Mesendoderm (in vitro differentiated cells): ENCODE data around the gene SSRP1.

ENCODE experiments used
- DNase-seq: peaks from one replicate; pipeline ENCODE4 v3.0.0; 2013
- H2AK5ac ChIP-seq: 2 replicates; pipeline ENCODE4 v1.6.1; 2013; ENCODE audit warnings: low read length, inconsistent platforms
- H2BK120ac ChIP-seq: 2 replicates; pipeline ENCODE4 v1.6.1; 2013; ENCODE audit warnings: low read depth, mild to moderate bottlenecking, low read length, moderate library complexity, mixed read lengths
- H2BK15ac ChIP-seq: replicated peaks from 2 replicates; pipeline ENCODE4 v1.6.1; 2013; ENCODE audit warnings: low read depth, mild to moderate bottlenecking, moderate library complexity
- H2BK5ac ChIP-seq: 2 replicates; pipeline ENCODE4 v1.6.1; 2013; ENCODE audit warnings: low read length, inconsistent platforms
- H3K18ac ChIP-seq: 2 replicates; pipeline ENCODE4 v1.6.1; 2013; ENCODE audit warnings: mild to moderate bottlenecking, low read length, mixed read lengths
- H3K23ac ChIP-seq: one replicate; pipeline ENCODE4 v1.6.1; 2013; ENCODE audit warnings: low read length
- H3K27ac ChIP-seq: 2 replicates; pipeline ENCODE4 v1.5.1; 2013; ENCODE audit warnings: low read depth, mild to moderate bottlenecking, inconsistent platforms, low read length, moderate library complexity
- H3K27me3 ChIP-seq: 2 replicates; pipeline ENCODE4 v1.6.1; 2013; ENCODE audit warnings: low read length, control low read depth, mild to moderate bottlenecking, inconsistent platforms; ENCODE audit not compliant: insufficient read depth, poor library complexity
- H3K36me3 ChIP-seq: 2 replicates; pipeline ENCODE4 v1.6.1; 2013; ENCODE audit warnings: low read length, inconsistent platforms; ENCODE audit not compliant: control insufficient read depth, insufficient read depth
- H3K4ac ChIP-seq: one replicate; pipeline ENCODE4 v1.6.1; 2013; ENCODE audit warnings: low read depth, mild to moderate bottlenecking, low read length, moderate library complexity
- H3K4me1 ChIP-seq: 2 replicates; pipeline ENCODE4 v1.6.1; 2013; ENCODE audit warnings: low read depth, low read length, inconsistent platforms; ENCODE audit not compliant: control insufficient read depth
- H3K4me2 ChIP-seq: 2 replicates; pipeline ENCODE4 v1.6.1; 2013; ENCODE audit warnings: low read length
- H3K4me3 ChIP-seq: 2 replicates; pipeline ENCODE4 v1.5.1; 2013; ENCODE audit warnings: mild to moderate bottlenecking, low read length
- H3K56ac ChIP-seq: one replicate; pipeline ENCODE4 v1.6.1; 2013; ENCODE audit warnings: low read length
- H3K79me1 ChIP-seq: 2 replicates; pipeline ENCODE4 v1.6.1; 2013; ENCODE audit warnings: low read length, inconsistent platforms
- H3K79me2 ChIP-seq: 2 replicates; pipeline ENCODE4 v1.6.1; 2013; ENCODE audit warnings: mild to moderate bottlenecking, low read length; ENCODE audit not compliant: control insufficient read depth, insufficient read depth
- H3K9ac ChIP-seq: 2 replicates; pipeline ENCODE4 v1.6.1; 2013; ENCODE audit warnings: low read length, inconsistent platforms
- H4K5ac ChIP-seq: one replicate; pipeline ENCODE4 v1.6.1; 2013; ENCODE audit warnings: low read length
- H4K8ac ChIP-seq: one replicate; pipeline ENCODE4 v1.6.1; 2013; ENCODE audit warnings: low read depth, mild to moderate bottlenecking, control low read depth, low read length, moderate library complexity
- WGBS: extraction: QIAGEN DNeasy Blood & Tissue Kit; methylation state at CpG from one replicate; pipeline ENCODE4 v1.1.7; 2013; ENCODE audit warnings: low lambda C conversion rate, missing lambda C conversion rate; ENCODE audit not compliant: insufficient coverage; ENCODE audit errors: extremely low coverage; 5-methylcytosine and 5-hydroxymethylcytosine counted together

Gene SSRP1

GRCh38 chr11:57307666-57308270, 27.9 kb downstream of the SSRP1 start:
- no peak overlapping the region for H3K18ac ChIP-seq
- no peak overlapping the region for H2AK5ac ChIP-seq
- no peaks in the 10 kb centered on the region for H3K27me3 ChIP-seq
- peaks cover 8% of the 10 kb centered on the region for H3K4me1 ChIP-seq
- WGBS: no CpG with 5 or more reads among the region's 7 CpGs
- no peak overlapping the region for H4K8ac ChIP-seq
- H3K79me1 ChIP-seq: peaks cover 39% of the 10 kb centered on the region
- peaks cover 10% of the 10 kb centered on the region for H3K36me3 ChIP-seq
- no peak overlapping the region for H2BK5ac ChIP-seq
- no peak overlapping the region for H4K5ac ChIP-seq
- no peak for DNase-seq
- H3K27ac ChIP-seq: no peak overlapping the region
- no peak overlapping the region for H3K4me2 ChIP-seq
- no peak overlapping the region for H3K9ac ChIP-seq
- H3K23ac ChIP-seq: no peak overlapping the region
- no peak overlapping the region for H2BK15ac ChIP-seq
- H3K4ac ChIP-seq: no peak overlapping the region
- no peak overlapping the region for H3K4me3 ChIP-seq
- no peak overlapping the region for H3K56ac ChIP-seq
- H2BK120ac ChIP-seq: no peak overlapping the region
- peaks cover 17% of the 10 kb centered on the region for H3K79me2 ChIP-seq

DNA sequence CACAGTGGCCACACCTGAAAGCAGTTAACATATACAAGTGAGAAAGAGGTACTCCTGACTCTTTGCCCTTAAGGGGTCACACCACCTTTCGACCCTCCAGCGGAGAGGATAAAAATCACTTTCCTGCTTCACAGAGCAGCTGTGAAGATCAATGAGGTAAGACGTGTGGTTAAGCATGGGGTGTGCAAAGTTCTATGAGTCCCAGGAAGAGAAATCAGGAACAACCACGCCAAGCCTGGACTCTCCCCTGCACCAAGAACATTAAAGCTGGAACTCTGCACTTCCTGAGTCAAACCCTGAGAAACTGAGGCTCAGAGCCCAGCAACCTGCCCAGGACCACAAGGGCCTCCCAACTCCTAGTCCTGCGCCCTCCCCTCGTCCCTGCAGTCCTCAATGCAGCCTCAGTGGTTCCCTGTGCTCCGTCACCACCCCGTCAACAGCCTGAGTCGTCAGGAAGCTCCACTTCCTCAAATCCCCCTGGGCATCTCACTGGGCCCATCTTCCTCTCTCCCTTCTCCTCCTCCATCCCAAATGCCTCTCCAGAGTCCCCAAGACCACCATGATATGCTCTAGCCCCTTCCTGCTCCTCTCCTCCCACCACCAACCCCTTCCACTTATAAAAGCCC, 28.6 kb downstream of the SSRP1 start:
- Histone ChIP-seq H3K79me2 (peaks cover 17% of the 10 kb centered on the region), H3K23ac (no peak overlapping the region), H2BK15ac (no peak overlapping the region), H3K4ac (no peak overlapping the region), H3K79me1 (peaks cover 39% of the 10 kb centered on the region), H3K56ac (no peak overlapping the region), H2AK5ac (no peak overlapping the region), H3K18ac (no peak overlapping the region), H4K8ac (no peak overlapping the region), H3K27me3 (no peaks in the 10 kb centered on the region), H3K4me2 (no peak overlapping the region), H3K9ac (no peak overlapping the region), H3K27ac (no peak overlapping the region), H2BK5ac (no peak overlapping the region), H3K4me3 (no peak overlapping the region), H4K5ac (no peak overlapping the region), H3K36me3 (peaks cover 9% of the 10 kb centered on the region), H2BK120ac (no peak overlapping the region), H3K4me1 (peaks cover 8% of the 10 kb centered on the region)
- no peak for DNase-seq
- no CpG with 5 or more reads among the region's 9 CpGs for whole genome bisulfite sequencing

GRCh38 chr11:57306161-57306876, 29.4 kb downstream of the SSRP1 start:
- H3K4ac ChIP-seq: no peak overlapping the region
- DNase-seq: no peak
- no CpG with 5 or more reads among the region's 15 CpGs for WGBS
- peaks cover 4% of the 10 kb centered on the region for H3K4me1 ChIP-seq
- no peak overlapping the region for H4K5ac ChIP-seq
- H3K79me2 ChIP-seq: peaks cover 17% of the 10 kb centered on the region
- H3K36me3 ChIP-seq: peaks cover 12% of the 10 kb centered on the region
- no peak overlapping the region for H3K56ac ChIP-seq
- no peak overlapping the region for H2BK5ac ChIP-seq
- no peak overlapping the region for H3K9ac ChIP-seq
- peaks cover 39% of the 10 kb centered on the region for H3K79me1 ChIP-seq
- H3K18ac ChIP-seq: no peak overlapping the region
- H4K8ac ChIP-seq: no peak overlapping the region
- no peak overlapping the region for H2AK5ac ChIP-seq
- H3K4me3 ChIP-seq: no peak overlapping the region
- no peak overlapping the region for H3K27ac ChIP-seq
- H3K27me3 ChIP-seq: no peaks in the 10 kb centered on the region
- no peak overlapping the region for H3K23ac ChIP-seq
- no peak overlapping the region for H2BK120ac ChIP-seq
- no peak overlapping the region for H2BK15ac ChIP-seq
- H3K4me2 ChIP-seq: no peak overlapping the region

GRCh38 chr11:57305523-57305922, 30.2 kb downstream of the SSRP1 start:
- H3K27ac ChIP-seq: no peak overlapping the region
- peaks cover 36% of the 10 kb centered on the region for H3K79me1 ChIP-seq
- H2BK5ac ChIP-seq: no peak overlapping the region
- H2BK120ac ChIP-seq: no peak overlapping the region
- no peak overlapping the region for H3K4me3 ChIP-seq
- H3K4me2 ChIP-seq: no peak overlapping the region
- no peak overlapping the region for H3K4ac ChIP-seq
- H4K5ac ChIP-seq: no peak overlapping the region
- no peak overlapping the region for H4K8ac ChIP-seq
- H3K23ac ChIP-seq: no peak overlapping the region
- H2BK15ac ChIP-seq: no peak overlapping the region
- H3K79me2 ChIP-seq: peaks cover 14% of the 10 kb centered on the region
- no peak overlapping the region for H3K18ac ChIP-seq
- H3K27me3 ChIP-seq: no peaks in the 10 kb centered on the region
- H3K4me1 ChIP-seq: peaks cover under 1% of the 10 kb centered on the region
- no peak for DNase-seq
- peaks cover 19% of the 10 kb centered on the region for H3K36me3 ChIP-seq
- no peak overlapping the region for H2AK5ac ChIP-seq
- no peak overlapping the region for H3K9ac ChIP-seq
- WGBS: no CpG with 5 or more reads among the region's 8 CpGs
- no peak overlapping the region for H3K56ac ChIP-seq

- Histone ChIP-seq H4K8ac (no peak overlapping the region), H3K23ac (no peak overlapping the region), H3K36me3 (peaks cover 20% of the 10 kb centered on the region), H3K56ac (no peak overlapping the region), H2BK15ac (no peak overlapping the region), H3K79me2 (peaks cover 13% of the 10 kb centered on the region), H2BK120ac (no peak overlapping the region), H2BK5ac (no peak overlapping the region), H3K18ac (no peak overlapping the region), H2AK5ac (no peak overlapping the region), H3K27me3 (no peaks in the 10 kb centered on the region), H4K5ac (no peak overlapping the region), H3K79me1 (peaks cover 25% of the 10 kb centered on the region), H3K4me1 (no peaks in the 10 kb centered on the region), H3K4me2 (no peak overlapping the region), H3K4me3 (no peak overlapping the region), H3K4ac (no peak overlapping the region), H3K27ac (no peak overlapping the region), H3K9ac (no peak overlapping the region)
- no peak for DNase-seq
- no CpG with 5 or more reads among the region's 8 CpGs for WGBS
Measured at GRCh38 chr11:57303990-57304579, 31.6 kb downstream of the SSRP1 start.
